Breast epithelium (tissue), 4 donors: ENCODE data around the gene FUZ. TPM values are rescaled to one million over a fixed set of nuclear protein-coding genes. Genes with fewer than 3 reads are reported as not detected.

ENCODE experiments used
- DNase-seq, 2 donors: peaks; one replicate each; pipeline ENCODE4 v3.0.0-alpha.2; 2019; ENCODE audit warnings: low spot score in 2 of 2
- H3K27ac ChIP-seq, 2 donors: fragments of 200-600 bp; sonication (generic) in 1 of 2; one replicate each; pipeline ENCODE4 v1.5.1; 2016 to 2019; ENCODE audit warnings: mild to moderate bottlenecking in 1 of 2
- H3K27me3 ChIP-seq, 2 donors: fragments of 200-600 bp; sonication (generic) in 1 of 2; one replicate each; pipeline versions ENCODE4 v1.5.1 to v1.6.0; 2017 to 2019; ENCODE audit warnings: control low read depth in 1 of 2, mild to moderate bottlenecking in 1 of 2
- H3K36me3 ChIP-seq: fragments of 200-600 bp; one replicate; pipeline ENCODE4 v1.5.1; 2019
- H3K4me1 ChIP-seq, 2 donors: fragments of 200-600 bp; sonication (generic); one replicate each; pipeline ENCODE4 v1.5.1; 2016 to 2019; ENCODE audit warnings: control low read depth in 1 of 2
- H3K4me3 ChIP-seq, 3 donors: fragments of 200-600 bp; sonication (generic); 1 replicate in 2 of 3; 2 replicates in 1 of 3; pipeline ENCODE4 v1.5.1; 2016 to 2019; ENCODE audit warnings: mild to moderate bottlenecking in 3 of 3, moderate library complexity in 2 of 3
- H3K9me3 ChIP-seq, 2 donors: fragments of 200-600 bp; sonication (generic) in 1 of 2; one replicate each; pipeline ENCODE4 v1.5.1; 2016 to 2019; ENCODE audit warnings: control low read depth in 1 of 2
- CTCF ChIP-seq, 3 donors: fragments of 450-650 bp; IDR thresholded peaks; one replicate each; pipeline ENCODE4 v1.5.1; 2016 to 2017; ENCODE audit warnings: antibody characterized with exemption in 3 of 3, mild to moderate bottlenecking in 3 of 3, moderate library complexity in 3 of 3
- POLR2A ChIP-seq: fragments of 450-650 bp; IDR thresholded peaks from one replicate; pipeline ENCODE4 v1.6.1; 2016; ENCODE audit warnings: antibody characterized with exemption, mild to moderate bottlenecking, moderate library complexity
- POLR2AphosphoS5 ChIP-seq, 3 donors: sonication (generic); formaldehyde crosslinking; IDR thresholded peaks; one replicate each; pipeline ENCODE4 v1.6.1; 2017; ENCODE audit warnings: antibody characterized with exemption in 3 of 3
- intact Hi-C: fragments of 100-400 bp; cut with DNase I; formaldehyde crosslinking; loops from one replicate; pipeline ENCODE4 v1.15.1; 2023; ENCODE audit warnings: low total_unique reads
- total RNA-seq, 3 donors: library from RNA; depleted of rRNA; stranded (reverse); fragments of >200 nt; gene quantifications; one replicate each; pipeline ENCODE4 v1.1.0, GENCODE V29; 2016

Gene FUZ
- total RNA-seq, 3 donors from 2014 or later = 13.0 to 27.4 (median 18.7) TPM

- no peak for DNase-seq
- TF ChIP-seq POLR2A (no peak), POLR2AphosphoS5 (IDR thresholded peaks at IDR 0.05) (no peak), CTCF (IDR thresholded peaks at IDR 0.05) (no peak)
- no peaks in the 10 kb centered on the region for H3K9me3 ChIP-seq
- intact Hi-C loops = no loop called here
- H3K27me3 ChIP-seq = no peaks in the 10 kb centered on the region
- no peaks in the 10 kb centered on the region for H3K4me1 ChIP-seq
- no peak overlapping the region for H3K4me3 ChIP-seq
- no peaks in the 10 kb centered on the region for H3K36me3 ChIP-seq
- no peak overlapping the region for H3K27ac ChIP-seq
Measured at GRCh38 chr19:49845414-49845813, 32.3 kb upstream of the FUZ start.

GRCh38 chr19:49844138-49845095, 31.3 kb upstream of the FUZ start:
- DNase-seq = no peak
- TF ChIP-seq POLR2AphosphoS5 (IDR thresholded peaks at IDR 0.05) (no peak), CTCF (IDR thresholded peaks at IDR 0.05) (no peak), POLR2A (no peak)
- no peaks in the 10 kb centered on the region for H3K4me1 ChIP-seq
- H3K9me3 ChIP-seq = no peaks in the 10 kb centered on the region
- H3K4me3 ChIP-seq = no peak overlapping the region
- intact Hi-C loops = no loop called here
- no peaks in the 10 kb centered on the region for H3K27me3 ChIP-seq
- H3K27ac ChIP-seq = no peak overlapping the region
- H3K36me3 ChIP-seq = no peaks in the 10 kb centered on the region

- Histone ChIP-seq H3K36me3 (no peaks in the 10 kb centered on the region), H3K4me3 (no peak overlapping the region), H3K27me3 (no peaks in the 10 kb centered on the region), H3K9me3 (no peaks in the 10 kb centered on the region), H3K4me1 (no peaks in the 10 kb centered on the region), H3K27ac (no peak overlapping the region)
- DNase-seq = no peak
- TF ChIP-seq POLR2AphosphoS5 (IDR thresholded peaks at IDR 0.05) (no peak), POLR2A (no peak), CTCF (IDR thresholded peaks at IDR 0.05) (no peak)
- intact Hi-C loops = no loop called here
Measured at GRCh38 chr19:49843265-49843664, 30.2 kb upstream of the FUZ start.

- intact Hi-C loops = no loop called here
- H3K4me3 ChIP-seq = no peak overlapping the region
- H3K4me1 ChIP-seq = no peaks in the 10 kb centered on the region
- no peaks in the 10 kb centered on the region for H3K36me3 ChIP-seq
- no peaks in the 10 kb centered on the region for H3K27me3 ChIP-seq
- DNase-seq = no peak
- TF ChIP-seq CTCF (IDR thresholded peaks at IDR 0.05) (no peak), POLR2A (no peak), POLR2AphosphoS5 (IDR thresholded peaks at IDR 0.05) (no peak)
- H3K9me3 ChIP-seq = no peaks in the 10 kb centered on the region
- H3K27ac ChIP-seq = no peak overlapping the region
Measured at GRCh38 chr19:49840736-49841249, 27.7 kb upstream of the FUZ start.

- intact Hi-C loops = no loop called here
- DNase-seq = no peak
- Histone ChIP-seq H3K4me3 (no peak overlapping the region), H3K4me1 (no peaks in the 10 kb centered on the region), H3K36me3 (no peaks in the 10 kb centered on the region), H3K27ac (no peak overlapping the region), H3K27me3 (no peaks in the 10 kb centered on the region), H3K9me3 (no peaks in the 10 kb centered on the region)
- TF ChIP-seq POLR2A = no peak
- TF ChIP-seq CTCF (IDR thresholded peaks at IDR 0.05) = no peak
- TF ChIP-seq POLR2AphosphoS5 (IDR thresholded peaks at IDR 0.05) = no peak
Measured at GRCh38 chr19:49840321-49840720, 27.2 kb upstream of the FUZ start.
